Measurements from ENCODE around the gene DHX8.

The DHX8 gene

DNA sequence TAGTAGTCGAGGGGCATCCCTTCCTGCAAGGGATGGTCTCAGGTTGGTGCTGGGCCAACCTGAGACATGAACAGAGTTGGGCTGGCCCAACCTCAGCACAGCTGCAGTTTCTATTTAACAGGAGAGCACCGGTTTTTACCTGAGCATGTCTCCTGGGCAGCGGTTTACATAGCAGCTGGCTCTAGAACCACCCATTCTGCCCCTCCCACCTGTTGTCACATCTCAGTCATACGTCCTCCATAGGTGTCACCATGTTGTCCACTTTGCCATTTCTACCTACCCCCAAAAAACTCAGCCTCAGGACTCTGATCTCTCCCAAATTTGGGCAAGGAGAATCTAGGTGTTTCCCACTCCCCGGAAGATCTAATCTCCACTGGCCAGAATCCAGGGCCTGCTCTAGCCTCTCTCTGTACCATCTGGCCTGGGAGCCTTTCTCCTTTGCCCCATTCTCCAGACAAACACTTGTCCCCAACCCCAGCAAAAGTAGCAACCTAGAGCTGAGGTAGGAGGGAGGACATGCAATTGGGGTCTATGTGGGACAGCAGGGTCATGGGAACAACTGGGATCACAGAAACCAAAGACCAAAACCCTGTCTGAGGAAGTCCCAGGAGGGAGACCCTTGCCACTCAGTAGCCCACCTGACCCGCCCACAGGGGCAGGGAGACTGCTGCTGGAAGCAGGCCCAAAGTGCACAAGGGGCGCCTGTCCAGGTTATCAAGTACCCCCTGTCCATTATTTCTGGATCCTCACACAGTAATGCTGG lies 43.3 kb downstream of the DHX8 start:
- DNase-seq = no peak

DNA sequence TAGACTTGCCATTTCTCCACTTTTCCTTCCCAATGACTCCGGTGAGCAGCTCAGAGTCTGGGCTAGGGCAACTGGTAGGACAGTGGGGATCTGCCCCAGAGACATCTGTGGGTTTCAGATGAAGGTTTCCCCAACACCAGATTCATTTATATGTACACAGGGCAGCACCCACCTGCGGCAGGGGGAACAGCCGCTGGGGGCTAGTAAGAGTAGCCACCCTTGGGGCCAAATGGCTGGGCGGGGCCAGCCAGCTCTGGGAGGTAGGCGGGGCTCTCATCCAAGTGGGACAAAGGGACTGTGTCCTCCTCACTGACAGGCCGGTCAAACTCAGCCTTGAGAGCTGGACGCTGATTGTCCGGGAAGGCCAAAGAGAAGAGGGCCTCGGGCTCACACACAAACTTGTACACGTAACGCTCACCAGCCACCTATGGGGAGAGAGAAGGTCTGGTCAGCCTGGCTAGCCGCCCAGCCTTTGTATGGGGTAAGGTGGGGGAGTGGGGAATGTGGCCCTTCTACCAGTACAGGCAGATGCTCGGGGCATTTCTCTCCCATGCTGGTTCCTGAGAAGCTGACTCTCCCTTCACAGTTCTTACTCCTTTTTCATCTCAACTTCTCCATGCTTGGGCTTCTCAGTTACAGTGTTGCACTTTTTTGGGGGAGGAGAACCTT lies 44.7 kb downstream of the DHX8 start:
- no peak for DNase-seq

DNA sequence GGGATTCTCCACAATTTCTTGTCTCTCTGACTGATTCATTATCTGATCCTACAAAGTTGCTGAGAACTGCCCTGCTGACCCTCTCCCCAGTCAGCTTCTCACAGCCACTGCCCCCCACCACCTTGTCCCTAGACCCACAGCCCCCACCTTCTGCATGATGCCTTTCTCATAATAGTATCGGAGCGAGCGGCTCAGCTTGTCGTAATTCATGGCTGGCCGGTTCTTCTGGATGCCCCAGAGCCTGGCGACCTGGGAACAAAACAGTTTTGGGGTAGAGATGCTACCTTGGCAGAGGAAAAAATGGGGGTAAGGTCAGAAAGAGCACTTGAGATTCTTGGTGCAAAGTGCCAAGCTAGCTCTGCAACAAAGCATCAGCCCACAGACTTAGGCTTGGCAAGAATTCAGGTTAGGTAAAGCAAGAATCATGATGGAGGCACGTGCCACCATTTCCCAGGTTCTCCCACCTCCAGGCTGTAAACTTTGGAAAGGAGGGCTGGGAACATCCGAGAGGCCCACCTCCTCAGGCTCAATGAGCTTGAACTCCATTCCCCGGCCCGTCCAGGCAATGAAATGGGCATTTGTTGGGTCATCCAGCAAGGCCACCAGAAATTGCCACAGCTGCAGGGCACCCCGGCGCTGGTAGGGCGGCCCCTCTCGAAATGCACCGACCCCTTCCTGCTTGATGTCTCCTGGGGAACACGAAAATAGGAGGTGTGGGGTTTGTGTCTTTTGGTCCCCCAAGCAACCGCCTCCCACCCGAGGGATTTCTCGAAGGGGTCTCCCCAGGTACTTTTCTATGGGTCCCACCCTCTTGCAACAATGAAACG lies 45.4 kb downstream of the DHX8 start:
- no peak for DNase-seq

DNA sequence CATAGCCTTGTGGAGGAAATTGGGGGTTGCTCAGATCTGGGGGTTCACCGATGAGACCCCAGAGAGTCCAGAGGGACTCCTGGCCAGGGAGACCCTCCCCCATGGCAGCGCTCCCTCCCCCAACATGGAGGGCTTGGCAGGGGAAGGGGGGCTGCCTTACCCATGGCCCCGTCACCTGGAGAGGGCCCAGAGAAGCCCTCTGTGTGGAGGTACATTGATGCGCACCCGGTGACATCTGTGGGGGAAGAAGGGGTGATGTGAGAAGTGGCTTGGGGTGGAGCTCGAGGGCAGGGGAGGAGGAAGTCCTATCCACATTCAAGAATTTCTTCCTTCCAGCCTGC lies 46.1 kb downstream of the DHX8 start:
- no peak for DNase-seq

DNA sequence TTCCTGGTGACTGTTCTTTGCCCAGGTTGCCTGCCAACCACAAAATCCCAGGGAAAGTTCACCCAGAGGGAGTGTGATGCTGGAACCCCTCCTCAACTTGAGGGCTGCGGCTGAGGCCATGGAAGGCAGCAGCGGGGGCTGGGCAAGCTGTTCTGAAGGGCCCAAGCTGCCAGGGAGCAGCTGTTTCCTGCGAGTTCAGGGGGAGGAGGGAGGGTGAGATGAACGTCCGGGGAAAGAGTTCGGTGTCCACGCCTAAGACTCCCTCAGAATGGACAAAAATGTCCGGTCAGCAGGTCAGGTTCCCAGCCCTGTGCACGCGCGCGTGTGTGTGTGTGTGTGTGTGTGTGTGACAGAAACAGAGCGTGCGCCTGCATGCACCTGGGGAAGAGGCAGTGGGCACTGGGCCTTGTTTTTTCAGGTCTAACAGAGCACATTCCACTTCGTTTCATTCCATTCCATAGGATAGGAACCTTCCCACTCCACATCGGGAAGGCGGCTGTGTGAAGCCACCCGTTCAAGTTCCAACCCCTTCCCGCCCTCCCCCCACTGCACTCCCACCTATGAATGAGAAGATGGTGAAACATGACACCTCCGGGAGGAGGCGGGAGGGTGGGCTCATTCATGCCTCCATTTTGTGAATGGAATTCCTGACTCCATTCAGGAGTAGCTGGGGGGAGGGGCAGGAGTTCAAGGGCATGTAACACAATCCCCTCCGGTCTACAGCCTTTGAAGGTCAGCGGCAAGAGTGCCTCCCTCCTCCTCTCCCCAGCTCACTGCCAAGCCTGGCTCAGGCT lies 46.7 kb downstream of the DHX8 start:
- no peak for DNase-seq

DNA sequence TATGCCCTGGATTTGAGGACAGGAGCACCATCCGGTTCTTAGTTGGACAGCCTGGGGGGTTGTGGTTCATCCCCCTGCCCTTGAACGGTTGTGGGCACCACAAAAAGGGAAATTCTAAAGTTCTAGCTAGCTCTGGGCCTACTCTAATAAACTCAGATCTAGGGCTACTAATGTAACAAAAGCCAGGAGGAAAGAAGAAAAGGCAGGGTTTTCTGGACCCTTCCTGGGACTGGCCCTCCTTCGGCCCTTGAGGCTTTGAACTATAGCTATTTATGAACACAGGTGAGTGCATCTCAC lies 47.3 kb downstream of the DHX8 start:
- DNase-seq = no peak

DNA sequence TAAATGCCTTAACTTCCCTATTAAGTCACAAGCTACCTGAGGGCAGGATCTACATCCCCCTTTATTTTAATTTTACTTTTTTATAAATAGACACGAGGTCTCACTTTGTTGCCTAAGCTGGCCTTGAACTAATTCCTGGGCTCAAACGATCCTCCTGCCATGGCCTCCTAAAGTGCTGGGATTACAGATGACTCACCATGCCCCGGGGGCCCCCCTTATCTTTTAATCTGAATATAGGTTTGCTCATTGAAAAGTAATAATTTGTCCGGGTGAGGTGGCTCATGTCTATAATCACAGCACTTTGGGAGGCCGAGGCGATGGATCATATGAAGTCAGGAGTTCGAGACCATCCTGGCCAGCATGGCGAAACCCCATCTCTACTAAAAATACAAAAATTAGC lies 48.2 kb downstream of the DHX8 start:
- DNase-seq = no peak

DNA sequence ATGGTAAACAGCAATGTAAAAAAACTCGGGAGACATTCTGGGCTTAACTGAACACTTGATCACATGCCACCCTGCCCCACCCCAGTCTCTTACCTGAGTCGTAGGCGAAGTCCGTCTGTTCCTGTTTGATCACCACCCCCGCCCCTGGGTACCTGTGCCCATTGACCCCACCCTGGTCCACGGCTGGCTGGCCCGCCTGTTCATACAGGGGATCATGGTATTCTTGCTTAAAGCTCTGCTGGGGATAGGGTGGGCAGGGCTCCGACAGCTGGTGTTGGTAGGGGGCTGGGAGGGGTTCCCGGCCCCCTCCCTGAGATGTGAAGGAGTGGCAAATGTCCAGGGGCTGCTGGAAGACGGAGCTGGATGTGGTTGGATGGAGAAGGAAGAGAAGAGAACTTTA lies 48.8 kb downstream of the DHX8 start:
- DNase-seq = no peak

DNA sequence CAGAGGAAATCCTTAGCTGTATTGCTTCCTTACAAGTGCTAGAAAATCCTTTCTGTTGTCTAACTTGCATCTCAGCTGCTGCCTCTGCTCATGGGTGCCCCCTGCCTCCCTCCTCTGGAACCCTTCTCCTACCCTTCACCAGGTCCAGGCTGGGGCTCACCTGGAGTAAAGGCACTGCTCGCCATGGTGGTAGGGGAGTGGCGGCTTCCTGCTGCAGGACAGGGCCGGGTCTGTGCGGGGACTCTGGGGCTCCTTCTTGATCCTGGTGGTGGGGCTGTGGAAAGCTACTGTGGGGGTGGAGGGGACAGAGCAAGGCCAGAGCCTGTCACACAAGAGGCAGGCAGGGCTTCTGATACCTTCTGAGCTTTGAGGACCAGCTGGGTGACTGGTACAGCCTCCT lies 49.9 kb downstream of the DHX8 start:
- no peak for DNase-seq

DNA sequence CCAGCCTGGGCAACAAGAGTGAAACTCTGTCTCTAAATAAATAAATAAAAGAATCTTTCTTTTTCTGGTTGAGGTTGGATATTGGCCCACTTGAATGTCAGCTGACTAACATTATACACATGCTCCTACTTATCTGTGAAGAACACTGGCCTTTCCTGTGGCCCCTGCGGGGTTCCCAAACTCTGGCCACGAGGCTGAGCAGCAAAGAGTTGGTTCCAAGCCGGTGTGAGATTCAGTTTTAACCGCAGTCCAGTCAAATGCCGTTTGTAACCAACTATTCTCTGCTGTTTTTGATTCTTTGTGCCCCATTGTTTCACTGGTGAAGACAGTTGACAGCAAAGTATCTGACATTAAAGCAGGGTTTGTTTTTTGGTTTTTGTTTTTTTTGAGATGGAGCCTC lies 51.1 kb downstream of the DHX8 start:
- no peak for DNase-seq

DNA sequence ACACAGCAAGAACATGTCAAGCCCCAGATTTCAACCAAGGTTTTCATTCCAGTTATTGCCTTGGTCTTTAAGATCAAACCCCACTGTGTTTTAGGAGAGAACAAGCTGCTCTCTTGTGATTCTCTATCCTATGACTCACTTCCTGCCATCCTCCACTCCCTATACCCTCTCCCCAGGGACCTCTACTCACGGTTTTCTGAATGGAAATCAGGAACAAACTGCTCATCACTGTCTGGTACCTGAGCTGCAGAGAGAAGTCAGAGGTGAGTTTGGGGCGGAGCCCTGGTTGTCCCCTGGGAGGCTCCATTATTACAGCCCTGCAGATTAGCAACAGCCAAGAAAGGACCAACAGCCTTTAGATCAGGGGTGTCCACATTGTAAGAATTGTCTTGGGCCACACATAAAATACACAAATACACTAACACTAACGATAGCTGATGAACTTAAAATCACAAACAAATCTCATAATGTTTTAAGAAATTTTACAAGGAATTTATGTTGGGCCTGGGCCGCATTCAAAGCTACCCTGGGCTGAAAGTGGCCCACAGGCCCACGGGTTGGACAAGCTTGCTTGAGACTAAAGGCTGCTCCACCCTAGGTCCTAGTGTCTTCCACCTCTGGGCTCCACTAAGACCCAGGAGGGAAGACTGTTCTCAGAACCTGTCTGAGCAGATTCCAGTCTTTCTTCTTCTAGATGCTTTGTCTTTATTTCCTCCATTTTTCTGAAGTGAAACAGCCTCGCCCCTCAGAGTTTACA lies 52.6 kb downstream of the DHX8 start:
- DNase-seq = no peak

DNA sequence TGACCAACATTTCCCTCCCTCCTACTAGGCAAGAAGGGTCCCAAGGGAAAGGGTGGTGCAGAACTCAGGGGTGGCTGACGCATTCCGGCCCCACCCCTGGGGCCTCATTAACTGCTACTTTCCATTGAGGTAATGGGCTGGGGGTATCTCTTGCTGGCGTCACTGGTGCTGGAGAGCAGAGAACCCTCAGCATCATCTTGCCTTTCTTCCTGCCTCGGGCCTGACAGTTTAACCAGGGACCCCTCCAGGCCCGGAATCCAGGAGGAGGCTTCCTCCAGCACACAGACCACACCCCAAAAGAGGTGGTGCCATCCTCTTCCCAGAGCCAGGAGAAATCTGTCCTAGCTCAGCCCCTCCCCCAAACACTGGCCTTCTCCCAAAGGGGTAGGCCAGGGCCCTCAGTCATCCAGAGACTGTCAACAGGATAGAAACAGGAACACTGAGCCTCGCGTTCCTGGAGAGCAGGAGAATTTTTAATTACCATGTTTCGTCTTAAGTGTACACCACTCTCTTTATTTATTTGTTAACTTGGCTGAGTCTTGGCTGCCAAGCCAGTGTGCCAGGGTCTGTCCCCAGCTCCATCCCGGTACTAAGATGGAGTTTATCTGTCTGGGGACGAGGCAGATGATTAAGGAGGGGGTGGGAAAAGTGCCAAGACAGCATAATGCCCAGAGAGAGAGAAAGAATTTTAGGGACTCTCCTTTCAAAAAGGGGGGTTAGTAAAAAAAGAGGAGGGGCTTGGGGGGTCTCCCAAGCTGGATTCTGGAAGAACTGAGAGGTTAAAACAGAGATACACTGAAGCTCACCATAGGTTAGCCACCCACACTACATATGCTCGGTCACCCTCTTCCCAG lies 57.3 kb downstream of the DHX8 start:
- DNase-seq = no peak

DNA sequence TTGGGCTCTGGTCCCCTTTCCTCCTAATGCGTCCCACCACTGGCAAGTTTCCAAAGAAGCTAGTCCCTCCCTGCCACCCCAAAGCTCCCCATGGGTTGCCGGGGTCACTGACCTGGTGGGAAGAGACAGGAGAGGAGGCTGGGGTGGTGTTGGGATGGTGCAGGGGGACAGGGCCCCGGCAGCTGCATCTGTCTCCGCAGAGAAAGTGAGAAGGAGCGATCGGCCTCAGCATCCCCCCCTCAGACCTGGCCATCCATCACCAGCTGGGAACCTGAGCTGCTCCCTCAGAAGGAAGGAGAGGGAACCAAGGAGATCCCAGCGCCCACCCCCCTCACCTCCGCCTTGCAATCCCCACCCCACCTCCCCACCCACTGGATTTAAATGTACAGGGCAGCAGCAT lies 59.1 kb downstream of the DHX8 start:
- no peak for DNase-seq

DNA sequence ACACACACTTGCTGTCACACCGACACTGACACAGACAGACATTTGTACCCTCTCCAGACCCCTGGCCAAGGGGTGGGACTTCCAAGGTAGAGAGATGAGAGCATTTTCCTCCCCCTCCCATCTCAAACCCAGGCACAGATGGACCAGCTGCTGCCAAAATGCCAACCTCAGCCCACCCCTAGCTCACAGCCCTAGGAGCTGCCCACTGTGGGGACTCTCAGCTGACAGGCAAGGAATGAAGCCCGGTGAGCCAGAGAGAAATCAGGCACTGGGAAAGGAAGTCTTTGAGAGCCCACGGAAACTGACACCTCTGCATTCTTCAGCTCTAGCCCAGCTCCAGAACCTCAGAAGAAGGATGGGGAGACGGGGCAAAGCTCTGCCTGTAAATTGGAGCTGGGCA lies 59.5 kb downstream of the DHX8 start:
- DNase-seq = no peak

DNA sequence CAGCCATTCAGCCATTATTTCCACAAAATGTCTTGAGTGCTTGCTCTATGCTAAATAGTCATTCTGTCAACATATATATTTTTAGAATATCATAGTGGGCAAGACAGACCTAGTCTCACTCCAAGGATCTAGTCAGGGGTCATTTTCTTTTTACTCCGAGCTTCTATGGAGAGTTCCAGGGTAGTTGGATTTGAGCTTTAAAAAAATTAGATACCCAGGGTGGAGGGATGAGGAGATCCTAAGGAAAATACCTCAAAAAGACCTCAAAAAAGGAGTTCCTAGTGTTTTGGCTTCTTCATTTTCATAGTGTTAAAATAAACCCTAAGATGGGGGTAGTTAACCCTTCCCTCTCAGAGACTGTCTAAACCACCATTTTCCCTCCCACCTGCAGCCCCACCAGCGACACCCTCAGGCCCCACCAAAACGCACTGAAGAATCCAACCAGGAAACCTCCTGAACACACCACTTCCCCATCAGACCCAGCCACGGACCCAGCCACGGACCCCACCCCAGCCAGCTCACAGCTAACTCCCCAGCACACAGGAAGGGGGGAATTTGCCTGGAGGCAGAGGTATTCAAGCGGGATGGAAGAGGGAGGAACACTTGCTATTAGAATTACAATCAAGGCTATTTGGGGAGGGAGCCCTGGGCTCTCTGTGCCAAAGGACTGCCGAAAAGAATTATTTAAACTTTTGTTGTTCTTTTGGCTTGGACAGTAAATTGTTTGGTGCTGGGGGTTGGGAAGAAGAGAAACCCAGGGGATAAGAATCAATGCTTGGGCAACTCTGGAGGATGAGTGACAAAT lies 60.2 kb downstream of the DHX8 start:
- no peak for DNase-seq

DNA sequence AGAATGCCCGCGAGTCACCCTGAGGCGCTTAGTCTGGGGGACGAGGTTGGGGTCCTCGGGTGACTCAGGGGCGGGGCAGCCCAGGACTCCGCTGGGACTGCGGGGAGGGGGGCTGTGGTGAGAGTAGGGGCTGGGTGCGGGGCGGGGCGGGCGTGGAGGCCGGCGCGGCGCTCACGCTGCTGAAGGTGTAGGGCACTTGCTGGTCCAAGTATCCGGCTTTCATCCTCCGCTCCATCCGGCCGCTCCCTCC lies 61.5 kb downstream of the DHX8 start:
- no peak for DNase-seq

DNA sequence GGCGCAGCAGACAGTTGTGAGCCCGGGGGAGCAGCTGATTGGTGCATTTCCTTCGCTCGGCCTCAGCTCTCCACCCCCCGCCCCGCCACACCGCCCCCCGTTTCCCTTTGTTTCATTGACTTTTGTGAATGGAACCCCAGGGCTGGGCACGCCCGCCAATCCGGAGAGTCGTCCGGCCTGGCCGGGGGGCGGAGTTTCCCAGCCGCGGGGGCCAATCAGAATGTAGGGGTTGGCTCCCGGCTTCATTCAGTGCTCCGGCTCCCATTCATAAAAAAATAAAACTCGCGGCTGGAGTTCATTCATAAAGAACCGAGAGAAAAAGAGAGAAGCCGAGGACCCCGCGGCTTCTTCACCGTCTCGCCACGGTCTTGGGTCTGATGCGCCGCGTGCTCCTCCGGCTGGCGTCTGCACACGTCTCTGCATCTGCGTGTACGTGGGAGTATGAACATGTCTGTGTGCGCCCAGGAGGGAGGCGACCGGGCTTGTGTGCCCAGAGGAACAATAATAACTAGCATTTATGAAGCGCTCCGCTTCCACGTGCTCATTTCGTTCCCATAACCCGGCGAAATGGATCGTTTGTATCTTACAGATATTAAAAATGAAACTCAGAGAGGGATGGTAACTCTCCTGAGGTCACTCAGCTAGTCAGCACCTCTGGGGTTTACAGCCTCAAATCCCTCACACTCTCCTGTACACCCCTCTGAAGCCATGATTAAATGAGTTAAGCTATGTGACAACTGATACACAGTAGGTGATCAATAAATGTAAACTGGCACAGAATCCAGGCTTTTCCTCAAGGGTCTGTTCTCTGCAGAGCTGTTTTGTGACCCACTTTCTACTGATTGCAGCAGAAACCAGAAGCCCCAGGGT lies 62.8 kb downstream of the DHX8 start, which contains the start of gene ETV4:
TSS of gene ETV4 (minus strand) at position 22 of the 870 bp plus-strand sequence. CDS start 723 bp downstream, outside the sequence.
- peak; percentile 95 for DNase-seq

DNA sequence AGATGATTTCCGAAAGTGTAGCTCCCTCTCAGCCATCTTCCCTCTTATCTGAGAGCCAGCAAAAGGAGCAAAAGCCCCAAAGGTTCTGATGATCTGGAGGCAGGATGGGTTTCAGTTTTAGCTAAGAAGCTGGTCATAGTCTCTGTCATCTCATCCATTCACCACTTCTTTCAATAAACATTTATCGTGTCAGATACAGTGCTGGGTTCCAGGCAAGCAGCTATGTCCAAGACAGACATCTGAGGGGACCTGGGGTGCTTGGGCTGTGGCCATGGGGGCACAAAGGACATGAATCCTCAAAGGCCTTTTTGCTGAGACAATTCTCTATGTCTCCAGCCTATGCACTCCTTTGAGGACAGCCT lies 63.4 kb downstream of the DHX8 start:
- DNase-seq = no peak

DNA sequence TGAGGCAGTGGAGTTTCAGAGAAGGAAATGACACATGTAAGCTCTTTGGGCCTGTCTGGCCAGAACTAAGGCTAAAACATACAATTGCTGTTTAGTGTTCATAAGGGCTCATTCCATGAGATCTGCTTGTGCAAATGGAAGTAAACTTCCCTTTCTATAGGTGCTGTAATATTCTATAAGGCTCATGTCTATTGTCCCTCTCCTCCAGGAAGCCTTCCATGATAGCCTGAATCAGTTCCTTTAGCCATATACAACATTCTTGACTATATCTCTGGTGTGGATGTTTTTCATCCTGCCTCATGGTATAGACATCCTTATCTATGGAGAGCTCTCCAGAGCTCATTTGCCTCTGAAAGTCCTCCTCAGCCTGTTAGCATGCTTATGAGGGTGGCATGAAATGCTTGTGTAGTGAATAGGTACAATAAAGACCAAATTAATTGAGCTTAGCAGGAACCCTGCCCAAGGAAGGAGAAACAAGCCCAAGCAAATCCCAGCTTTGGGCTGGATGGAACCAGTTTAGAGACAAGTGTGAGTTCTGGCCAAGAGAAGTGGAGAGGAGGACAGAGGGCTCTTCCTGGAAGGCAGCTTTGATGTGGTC lies 64.0 kb downstream of the DHX8 start:
- no peak for DNase-seq
